Occipital lobe (tissue), 2 donors: ENCODE results near the gene C1QA. TPM values are rescaled to one million over a fixed set of nuclear protein-coding genes. Genes with fewer than 3 reads are reported as not detected.

ENCODE experiments used
- DNase-seq: peaks from one replicate; lab custom pipeline; 2025; lab: John Stamatoyannopoulos, UW
- total RNA-seq: library from RNA; depleted of rRNA; stranded (reverse); fragments of >200 nt; gene quantifications from one replicate; pipeline ENCODE4 v1.2.3, GENCODE V29; 2014

Gene C1QA
- total RNA-seq, 1 donor from 2014 or later = 10.9 TPM

GRCh38 chr1:22612671-22613571 is 23.5 kb upstream of the C1QA start:
- DNase-seq = no peak

GRCh38 chr1:22613572-22613918 is 22.9 kb upstream of the C1QA start:
- DNase-seq = no peak

GRCh38 chr1:22613951-22614350 is 22.5 kb upstream of the C1QA start:
- no peak for DNase-seq

GRCh38 chr1:22615886-22616285 is 20.5 kb upstream of the C1QA start:
- DNase-seq = no peak

GRCh38 chr1:22616571-22616970 is 19.9 kb upstream of the C1QA start:
- DNase-seq = no peak

GRCh38 chr1:22618056-22618455 is 18.4 kb upstream of the C1QA start:
- DNase-seq = no peak

GRCh38 chr1:22619252-22619651 is 17.2 kb upstream of the C1QA start:
- DNase-seq = no peak

- no peak for DNase-seq
Observed at GRCh38 chr1:22619798-22620197, 16.6 kb upstream of the C1QA start.

GRCh38 chr1:22621761-22622160 is 14.7 kb upstream of the C1QA start:
- DNase-seq = no peak

- DNase-seq = no peak
Observed at GRCh38 chr1:22625262-22625925, 11.0 kb upstream of the C1QA start.

- no peak for DNase-seq
Observed at GRCh38 chr1:22626237-22627157, 9.9 kb upstream of the C1QA start.

- DNase-seq = no peak
Observed at GRCh38 chr1:22627331-22627730, 9.1 kb upstream of the C1QA start.

- no peak for DNase-seq
Observed at GRCh38 chr1:22628698-22629444, 7.6 kb upstream of the C1QA start.

GRCh38 chr1:22629886-22630285 is 6.5 kb upstream of the C1QA start:
- no peak for DNase-seq

GRCh38 chr1:22633697-22634463 is 2.5 kb upstream of the C1QA start:
- DNase-seq = no peak

GRCh38 chr1:22635436-22635835 is 992 bp upstream of the C1QA start:
- no peak for DNase-seq

GRCh38 chr1:22636927-22637326 is 499 bp downstream of the C1QA start:
- no peak for DNase-seq

- no peak for DNase-seq
Observed at GRCh38 chr1:22637907-22638445, 1.5 kb downstream of the C1QA start.

- DNase-seq = no peak
Observed at GRCh38 chr1:22638476-22639234, 2.2 kb downstream of the C1QA start.
